GM12878 (cell line): ENCODE data around the gene PFKFB3. TPM values are rescaled to one million over a fixed set of nuclear protein-coding genes. Genes with fewer than 3 reads are reported as not detected.

ENCODE experiments used
- ATAC-seq: fragments of 200-7000 bp; cut with Tn5 transposase; 3 replicates; pipeline ENCODE4 v1.9.1; 2020; ENCODE audit warnings: mild to moderate bottlenecking, moderate library complexity
- BruUV-seq: library from RNA; stranded (reverse); fragments of 400-500 nt; replicated peaks from 2 replicates; lab custom pipeline; 2021; lab: Mats Ljungman, UMichigan
- CTCF ChIA-PET: fragments of 300-600 bp; sonication (Branson Sonifier 250); formaldehyde crosslinking; extraction: SDS; loops from one replicate; lab custom pipeline; 2021; ENCODE audit warnings: inconsistent platforms; lab: Yijun Ruan, JAX
- POLR2A ChIA-PET: fragments of 350-600 bp; formaldehyde crosslinking; extraction: SDS; loops from one replicate; lab custom pipeline; 2021; ENCODE audit warnings: inconsistent platforms; lab: Charles Lee
- RAD21 ChIA-PET: fragments of 300-600 bp; sonication (Branson Sonifier 250); formaldehyde crosslinking; loops from one replicate; lab custom pipeline; 2023; ENCODE audit warnings: antibody characterized with exemption; ENCODE audit not compliant: unreplicated experiment; lab: Charles Lee
- SMC1A ChIA-PET: fragments of 300-600 bp; sonication (Branson Sonifier 250); formaldehyde crosslinking; loops from one replicate; lab custom pipeline; 2023; ENCODE audit not compliant: unreplicated experiment, uncharacterized antibody; lab: Charles Lee
- DNase-seq: peaks from one replicate; pipeline ENCODE4 v3.0.0-alpha.2; 2011; ENCODE audit warnings: low read depth, low spot score
- FAIRE-seq: peaks from 3 replicates; lab custom pipeline; 2011; peaks lifted over from hg19 to GRCh38; lab: Jason Lieb, UNC
- H2AFZ ChIP-seq: 2 replicates; pipeline ENCODE4 v1.6.0; 2011; ENCODE audit warnings: low read depth, low read length, control low read depth; ENCODE audit not compliant: control insufficient read depth
- H3K27ac ChIP-seq: 2 replicates; pipeline ENCODE4 v1.5.1; 2011; ENCODE audit warnings: control low read depth; ENCODE audit not compliant: control insufficient read depth, insufficient read depth
- H3K27me3 ChIP-seq, 2 experiments: replicated peaks in 1 of 2; 2 replicates each; pipeline versions ENCODE4 v1.6.0 to v1.6.1; 2011; ENCODE audit warnings: low read length in 1 of 2; ENCODE audit not compliant: control insufficient read depth in 2 of 2, insufficient read depth in 2 of 2
- H3K36me3 ChIP-seq, 2 experiments: 2 replicates each; pipeline ENCODE4 v1.5.1; 2011; ENCODE audit warnings: low read length in 1 of 2; ENCODE audit not compliant: control insufficient read depth in 2 of 2, insufficient read depth in 2 of 2
- H3K4me1 ChIP-seq: 2 replicates; pipeline ENCODE4 v1.6.1; 2011; ENCODE audit warnings: mild to moderate bottlenecking, low read length, moderate library complexity, mixed read lengths; ENCODE audit not compliant: control insufficient read depth, insufficient read depth
- H3K4me2 ChIP-seq: 2 replicates; pipeline ENCODE4 v1.6.0; 2011; ENCODE audit warnings: control low read depth; ENCODE audit not compliant: control insufficient read depth, insufficient read depth
- H3K4me3 ChIP-seq: fragments of 200-600 bp; sonication (generic); 2 replicates; pipeline ENCODE4 v1.5.1; 2016
- H3K79me2 ChIP-seq: 2 replicates; pipeline ENCODE4 v1.6.0; 2011; ENCODE audit warnings: low read length; ENCODE audit not compliant: control insufficient read depth, insufficient read depth
- H3K9ac ChIP-seq: 2 replicates; pipeline ENCODE4 v1.8.0; 2011; ENCODE audit warnings: low read length, control low read depth, mixed read lengths; ENCODE audit not compliant: control insufficient read depth, insufficient read depth
- H3K9me3 ChIP-seq: replicated peaks from 3 replicates; pipeline ENCODE4 v1.5.1; 2011; ENCODE audit warnings: mild to moderate bottlenecking, low read length; ENCODE audit not compliant: control insufficient read depth, insufficient read depth
- H4K20me1 ChIP-seq: 2 replicates; pipeline ENCODE4 v1.6.0; 2011; ENCODE audit not compliant: control insufficient read depth, insufficient read depth
- ATF2 ChIP-seq: IDR thresholded peaks from 2 replicates; pipeline ENCODE4 v1.6.1; 2012; ENCODE audit warnings: low read length, inconsistent platforms
- BACH1 ChIP-seq: fragments of 450-650 bp; IDR thresholded peaks from 2 replicates; pipeline ENCODE4 v1.6.1; 2017; ENCODE audit warnings: mild to moderate bottlenecking, borderline replicate concordance
- CBFB ChIP-seq: IDR thresholded peaks from 2 replicates; pipeline ENCODE4 v1.6.1; 2016; ENCODE audit warnings: antibody characterized with exemption, low read depth
- CHD1 ChIP-seq: IDR thresholded peaks from 2 replicates; pipeline ENCODE4 v1.6.1; 2012; ENCODE audit warnings: low read depth, low read length, improper control_type of control experiment
- CHD4 ChIP-seq: fragments of 200-600 bp; sonication (generic); IDR thresholded peaks from 2 replicates; pipeline ENCODE4 v1.6.1; 2016; ENCODE audit warnings: mild to moderate bottlenecking
- KLF5 ChIP-seq: fragments of 450-650 bp; IDR thresholded peaks from 2 replicates; pipeline ENCODE4 v1.6.1; 2014; ENCODE audit warnings: mild to moderate bottlenecking; ENCODE audit not compliant: partially characterized antibody
- MEF2A ChIP-seq: IDR thresholded peaks from 2 replicates; pipeline ENCODE4 v1.6.1; 2011; ENCODE audit warnings: low read depth, mild to moderate bottlenecking, low read length, moderate library complexity; ENCODE audit not compliant: insufficient read depth
- MYB ChIP-seq: fragments of 150-350 bp; IDR thresholded peaks from 2 replicates; pipeline ENCODE4 v1.6.1; 2014; ENCODE audit warnings: mild to moderate bottlenecking, low read depth, low read length, borderline replicate concordance
- NR2C1 ChIP-seq: fragments of 450-650 bp; IDR thresholded peaks from 2 replicates; pipeline ENCODE4 v1.6.1; 2017; ENCODE audit warnings: antibody characterized with exemption, mild to moderate bottlenecking, moderate library complexity
- NR2F1 ChIP-seq: fragments of 450-650 bp; conservative IDR thresholded peaks from 2 replicates; pipeline ENCODE4 v1.6.1; 2017; ENCODE audit warnings: mild to moderate bottlenecking
- PBX3 ChIP-seq: IDR thresholded peaks from 2 replicates; pipeline ENCODE4 v1.6.1; 2011; ENCODE audit warnings: mild to moderate bottlenecking, low read depth, low read length, moderate library complexity; ENCODE audit not compliant: insufficient replicate concordance
- POU2F2 ChIP-seq: IDR thresholded peaks from 3 replicates; pipeline ENCODE4 v1.6.1; 2011; ENCODE audit warnings: low read depth, mild to moderate bottlenecking, low read length, borderline replicate concordance
- RUNX3 ChIP-seq: IDR thresholded peaks from 2 replicates; pipeline ENCODE4 v1.6.1; 2012; ENCODE audit warnings: low read length, inconsistent platforms
- SRF ChIP-seq, 2 experiments: IDR thresholded peaks; 2 replicates each; pipeline ENCODE4 v1.6.1; 2011; ENCODE audit warnings: low read depth in 2 of 2, low read length in 2 of 2, mild to moderate bottlenecking in 1 of 2, moderate library complexity in 1 of 2
- USF1 ChIP-seq: IDR thresholded peaks from 2 replicates; pipeline ENCODE4 v1.6.1; 2011; ENCODE audit warnings: borderline replicate concordance, low read depth, mild to moderate bottlenecking, moderate library complexity, mixed read lengths, low read length; ENCODE audit not compliant: insufficient read depth; ENCODE audit errors: extremely low read length
- USF2 ChIP-seq: IDR thresholded peaks from 2 replicates; pipeline ENCODE4 v1.6.1; 2011; ENCODE audit warnings: low read depth, low read length, improper control_type of control experiment, borderline replicate concordance
- WGBS: methylation state at CpG from one replicate; pipeline ENCODE4 v1.1.6; 2016; ENCODE audit warnings: low lambda C conversion rate; ENCODE audit not compliant: insufficient replicate concordance, insufficient coverage; ENCODE audit errors: missing lambda C conversion rate; 5-methylcytosine and 5-hydroxymethylcytosine counted together
- in situ Hi-C: fragments of 300-500 bp; cut with MboI; formaldehyde crosslinking; loops from 9 replicates; pipeline ENCODE4 v1.14.3; 2018; ENCODE audit warnings: mixed read lengths
- intact Hi-C: fragments of 100-400 bp; cut with micrococcal nuclease; formaldehyde crosslinking; loops from one replicate; pipeline ENCODE4 v1.14.2; 2022; ENCODE audit not compliant: unreplicated experiment
- polyA plus RNA-seq, 11 experiments: library from polyadenylated mRNA; depleted of rRNA in 4 of 11; unstranded in 6 of 11; stranded (reverse) in 5 of 11; fragments of >200 nt; fragmentation: Nextera tagmentation in 4 of 11; fragmentation: Illumina TruSeq in 1 of 11; extraction: Ambion mirVana in 4 of 11; extraction: Trizol in 1 of 11; gene quantifications; 1 replicate in 1 of 11; 2 replicates in 10 of 11; pipeline versions ENCODE4 v1.2.1 to v1.2.3, GENCODE V29; 2011 to 2016; ENCODE audit warnings: inconsistent platforms in 2 of 11, missing spikeins in 2 of 11, low read depth in 1 of 11
- total RNA-seq, 4 experiments: library from RNA; depleted of rRNA in 3 of 4; stranded (reverse); fragments of >200 nt in 3 of 4; fragmentation: Illumina TruSeq in 1 of 4; extraction: Trizol in 1 of 4; gene quantifications; 2 replicates each; pipeline versions ENCODE4 v1.2.1 to v1.2.3, GENCODE V29; 2013 to 2021

Gene PFKFB3
- total and polyA plus RNA-seq, 10 of the 15 experiments (the other 5 are each of a cell fraction or from before 2014, with no cell fraction given), result 1.6 to 46.7 (median 13.7) TPM

- peak; percentile 80 for ATAC-seq
- no TSS peak for BruUV-seq
- peaks cover 40% of the 10 kb centered on the region for H3K4me1 ChIP-seq
- peaks cover 2% of the 10 kb centered on the region; the same call in 2 of the 3 replicates for H3K9me3 ChIP-seq
- no peaks in the 10 kb centered on the region for H3K36me3 ChIP-seq
- H3K4me2 ChIP-seq, result peak overlapping the region; percentile 75; the same call in 1 of the 2 replicates
- H3K27ac ChIP-seq, result peak overlapping the region; percentile 50
- H2AFZ ChIP-seq, result peak overlapping the region; percentile 69
- POLR2A ChIA-PET, result interaction anchor here (1.6 kb wide), 1 partner anchor 25 kb away, joined by 5 read pairs; no protein-coding TSS in a partner anchor
- DNase-seq, result peak; percentile 55
- H3K27me3 ChIP-seq, result no peaks in the 10 kb centered on the region
- CTCF ChIA-PET, result interaction anchor here (0.6 to 2.1 kb wide), 6 partner anchors 21 to 136 kb away, joined by 3 to 11 read pairs (median 4); no protein-coding TSS in a partner anchor
- H3K9ac ChIP-seq, result no peak overlapping the region; the same call in 1 of the 2 replicates
- no peaks in the 10 kb centered on the region for H4K20me1 ChIP-seq
- 36% methylated on average over 20 of the region's 20 CpGs for WGBS
- FAIRE-seq, result peak; percentile 38
- intact Hi-C loops (loop anchor here (1.0 to 10.0 kb wide), 6 partner anchors 25 to 1205 kb away; no protein-coding TSS in a partner anchor), in situ Hi-C loops (no loop called here)
- no peaks in the 10 kb centered on the region for H3K79me2 ChIP-seq
- SMC1A ChIA-PET, result interaction anchor here (1.2 to 9.8 kb wide), 8 partner anchors 27 to 180 kb away, joined by 3 to 120 read pairs (median 5); no protein-coding TSS in a partner anchor
- RAD21 ChIA-PET, result interaction anchor here (0.9 to 5.9 kb wide), 7 partner anchors 25 to 131 kb away, joined by 3 to 37 read pairs (median 5); no protein-coding TSS in a partner anchor
- H3K4me3 ChIP-seq, result no peak overlapping the region
- no peak for TF ChIP-seq CHD1
- TF ChIP-seq MEF2A, result 0 out of 2 replicates have a peak, but pooled peaks have one; percentile 24
- peak; percentile 90 for TF ChIP-seq CBFB
- no peak; the same call in 1 of the 2 replicates for TF ChIP-seq USF2
- peak; percentile 75 for TF ChIP-seq NR2F1
- no peak for TF ChIP-seq SRF (IDR thresholded peaks at IDR 0.05; ENCODE audit: low read depth in 2 of 2, low read length in 2 of 2)
- peak; percentile 49; the same call in 1 of the 2 replicates for TF ChIP-seq BACH1
- peak; percentile 94 for TF ChIP-seq ATF2
- TF ChIP-seq KLF5, result peak; percentile 92
- no peak for TF ChIP-seq PBX3
- TF ChIP-seq MYB, result no peak
- peak; percentile 90; the same call in 2 of the 3 replicates for TF ChIP-seq POU2F2
- no peak for TF ChIP-seq CHD4
- TF ChIP-seq RUNX3, result peak; percentile 97
- no peak for TF ChIP-seq USF1
- peak; percentile 80 for TF ChIP-seq NR2C1
Measured at GRCh38 chr10:6269953-6270867, 67.5 kb downstream of the PFKFB3 start.
